Activated T-cell treated with anti-CD3 and anti-CD28 coated beads, Interleukin-2, amount 50 U/mL, for 4 hours (primary cell): ENCODE data around the gene SLC5A5. TPM values are rescaled to one million over a fixed set of nuclear protein-coding genes. Genes with fewer than 3 reads are reported as not detected.
"Not testable (repeated sequence)": the region's sequence is repeated elsewhere in the genome, so short reads cannot be mapped to it uniquely, and the experiment has no call there.

ENCODE experiments used
- ATAC-seq, 2 donors: fragments of 200-7000 bp; cut with Tn5 transposase; one replicate each; pipeline ENCODE4 v1.10.0; 2021
- DNase-seq: peaks from one replicate; pipeline ENCODE4 v3.0.0-alpha.2; 2020
- H3K27me3 Mint-ChIP-seq: one replicate; pipeline ENCODE4 v1.8.0; 2021; ENCODE audit warnings: low read depth, mixed read lengths
- H3K36me3 Mint-ChIP-seq: one replicate; pipeline ENCODE4 v1.8.0; 2022; ENCODE audit warnings: mixed read lengths; ENCODE audit not compliant: insufficient read depth
- H3K4me1 Mint-ChIP-seq: one replicate; pipeline ENCODE4 v1.8.0; 2021; ENCODE audit warnings: low read depth, mixed read lengths
- H3K4me3 Mint-ChIP-seq: one replicate; pipeline ENCODE4 v1.8.0; 2021; ENCODE audit warnings: mild to moderate bottlenecking, moderate library complexity, mixed read lengths
- H3K9me3 Mint-ChIP-seq: one replicate; pipeline ENCODE4 v1.8.0; 2021; ENCODE audit warnings: mixed read lengths
- total RNA-seq, 3 donors: library from RNA; stranded (reverse); gene quantifications; one replicate each; pipeline ENCODE4 v1.2.1, GENCODE V29; 2021

The SLC5A5 gene
- total RNA-seq, 3 donors from 2014 or later, result 0.98 to 1.6 (median 1.1) TPM

GRCh38 chr19:17873786-17874757 lies 2.3 kb downstream of the SLC5A5 start:
- ATAC-seq (peak; percentile 77 to 81), DNase-seq (peak; percentile 61)
- no peaks in the 10 kb centered on the region for H3K27me3 Mint-ChIP-seq
- peak overlapping the region; percentile 70 for H3K4me3 Mint-ChIP-seq
- H3K4me1 Mint-ChIP-seq, result peaks cover 10% of the 10 kb centered on the region
- H3K9me3 Mint-ChIP-seq, result no peaks in the 10 kb centered on the region
- H3K36me3 Mint-ChIP-seq, result no peaks in the 10 kb centered on the region

- H3K4me3 Mint-ChIP-seq, result peak overlapping the region; percentile 49
- ATAC-seq, result no peak
Measured at GRCh38 chr19:17874758-17875135, 3.0 kb downstream of the SLC5A5 start.

GRCh38 chr19:17877696-17878095 lies 6.0 kb downstream of the SLC5A5 start:
- ATAC-seq, result no peak

More at GRCh38 chr19:17874758-17875135, 3.0 kb downstream of the SLC5A5 start:
- no peaks in the 10 kb centered on the region for H3K27me3 Mint-ChIP-seq
- H3K9me3 Mint-ChIP-seq, result no peaks in the 10 kb centered on the region
- DNase-seq, result no peak
- no peaks in the 10 kb centered on the region for H3K36me3 Mint-ChIP-seq
- peaks cover 10% of the 10 kb centered on the region for H3K4me1 Mint-ChIP-seq

GRCh38 chr19:17879466-17879865 lies 7.7 kb downstream of the SLC5A5 start:
- ATAC-seq, result no peak
- H3K9me3 Mint-ChIP-seq, result no peaks in the 10 kb centered on the region
- H3K4me3 Mint-ChIP-seq, result no peak overlapping the region
- DNase-seq, result no peak
- H3K4me1 Mint-ChIP-seq, result peaks cover 2% of the 10 kb centered on the region
- H3K36me3 Mint-ChIP-seq, result no peaks in the 10 kb centered on the region
- no peaks in the 10 kb centered on the region for H3K27me3 Mint-ChIP-seq

More at GRCh38 chr19:17877696-17878095, 6.0 kb downstream of the SLC5A5 start:
- no peaks in the 10 kb centered on the region for H3K9me3 Mint-ChIP-seq
- H3K27me3 Mint-ChIP-seq, result no peaks in the 10 kb centered on the region
- no peak for DNase-seq
- H3K36me3 Mint-ChIP-seq, result no peaks in the 10 kb centered on the region
- peaks cover 9% of the 10 kb centered on the region for H3K4me1 Mint-ChIP-seq
- no peak overlapping the region for H3K4me3 Mint-ChIP-seq

GRCh38 chr19:17881701-17882100 lies 10.0 kb downstream of the SLC5A5 start:
- ATAC-seq (no peak), DNase-seq (no peak)
- Mint-ChIP-seq H3K4me3 (no peak overlapping the region), H3K27me3 (no peaks in the 10 kb centered on the region), H3K36me3 (no peaks in the 10 kb centered on the region), H3K4me1 (no peaks in the 10 kb centered on the region), H3K9me3 (no peaks in the 10 kb centered on the region)

- DNase-seq, result no peak
Measured at GRCh38 chr19:17883627-17884410, 12.1 kb downstream of the SLC5A5 start.

GRCh38 chr19:17886515-17886914 lies 14.8 kb downstream of the SLC5A5 start:
- H3K9me3 Mint-ChIP-seq, result no peaks in the 10 kb centered on the region
- no peaks in the 10 kb centered on the region for H3K4me1 Mint-ChIP-seq
- H3K4me3 Mint-ChIP-seq, result no peak overlapping the region

More at GRCh38 chr19:17883627-17884410, 12.1 kb downstream of the SLC5A5 start:
- Mint-ChIP-seq H3K36me3 (no peaks in the 10 kb centered on the region), H3K4me1 (no peaks in the 10 kb centered on the region), H3K27me3 (no peaks in the 10 kb centered on the region), H3K9me3 (no peaks in the 10 kb centered on the region), H3K4me3 (no peak overlapping the region)
- ATAC-seq, result no peak

GRCh38 chr19:17887221-17887620 lies 15.5 kb downstream of the SLC5A5 start:
- not testable (repeated sequence) for H3K27me3 Mint-ChIP-seq, H3K4me3 Mint-ChIP-seq, ATAC-seq, DNase-seq, H3K36me3 Mint-ChIP-seq, H3K4me1 Mint-ChIP-seq, H3K9me3 Mint-ChIP-seq

More at GRCh38 chr19:17886515-17886914, 14.8 kb downstream of the SLC5A5 start:
- no peak for ATAC-seq
- Mint-ChIP-seq H3K36me3 (no peaks in the 10 kb centered on the region), H3K27me3 (no peaks in the 10 kb centered on the region)
- DNase-seq, result no peak

- ATAC-seq (no peak), DNase-seq (no peak)
- no peak overlapping the region for H3K4me3 Mint-ChIP-seq
- no peaks in the 10 kb centered on the region for H3K9me3 Mint-ChIP-seq
- no peaks in the 10 kb centered on the region for H3K4me1 Mint-ChIP-seq
- H3K27me3 Mint-ChIP-seq, result no peaks in the 10 kb centered on the region
- no peaks in the 10 kb centered on the region for H3K36me3 Mint-ChIP-seq
Measured at GRCh38 chr19:17888260-17888659, 16.5 kb downstream of the SLC5A5 start.

GRCh38 chr19:17889609-17890214 lies 18.0 kb downstream of the SLC5A5 start:
- Mint-ChIP-seq H3K36me3 (no peaks in the 10 kb centered on the region), H3K27me3 (no peaks in the 10 kb centered on the region), H3K4me3 (no peak overlapping the region), H3K9me3 (no peaks in the 10 kb centered on the region), H3K4me1 (no peaks in the 10 kb centered on the region)
- no peak for ATAC-seq
- no peak for DNase-seq

- no peaks in the 10 kb centered on the region for H3K9me3 Mint-ChIP-seq
- no peak for ATAC-seq
- H3K4me1 Mint-ChIP-seq, result no peaks in the 10 kb centered on the region
- no peak for DNase-seq
- H3K27me3 Mint-ChIP-seq, result no peaks in the 10 kb centered on the region
- H3K4me3 Mint-ChIP-seq, result no peak overlapping the region
- H3K36me3 Mint-ChIP-seq, result no peaks in the 10 kb centered on the region
Measured at GRCh38 chr19:17893766-17894165, 22.0 kb downstream of the SLC5A5 start.

- H3K9me3 Mint-ChIP-seq, result no peaks in the 10 kb centered on the region
- H3K27me3 Mint-ChIP-seq, result peaks cover 13% of the 10 kb centered on the region
- DNase-seq, result no peak
- no peak for ATAC-seq
- H3K4me3 Mint-ChIP-seq, result no peak overlapping the region
- H3K36me3 Mint-ChIP-seq, result no peaks in the 10 kb centered on the region
- no peaks in the 10 kb centered on the region for H3K4me1 Mint-ChIP-seq
Measured at GRCh38 chr19:17902701-17903100, 31.0 kb downstream of the SLC5A5 start.

GRCh38 chr19:17908244-17908643 lies 36.5 kb downstream of the SLC5A5 start:
- no peak overlapping the region for H3K4me3 Mint-ChIP-seq
- ATAC-seq (no peak), DNase-seq (no peak)
- no peaks in the 10 kb centered on the region for H3K36me3 Mint-ChIP-seq
- H3K27me3 Mint-ChIP-seq, result peaks cover 2% of the 10 kb centered on the region
- no peaks in the 10 kb centered on the region for H3K4me1 Mint-ChIP-seq
- H3K9me3 Mint-ChIP-seq, result peaks cover 3% of the 10 kb centered on the region

GRCh38 chr19:17909003-17909732 lies 37.4 kb downstream of the SLC5A5 start:
- Mint-ChIP-seq H3K4me3 (no peak overlapping the region), H3K4me1 (no peaks in the 10 kb centered on the region), H3K36me3 (no peaks in the 10 kb centered on the region), H3K27me3 (no peaks in the 10 kb centered on the region), H3K9me3 (peaks cover 3% of the 10 kb centered on the region)
- no peak for DNase-seq
- ATAC-seq, result no peak
